Sigmoid colon (tissue), 7 donors: ENCODE data around the gene KRTAP4-6. TPM values are rescaled to one million over a fixed set of nuclear protein-coding genes. Genes with fewer than 3 reads are reported as not detected.
"Not testable (repeated sequence)": the region's sequence is repeated elsewhere in the genome, so short reads cannot be mapped to it uniquely, and the experiment has no call there.

Experiments
- DNase-seq: peaks from one replicate; pipeline ENCODE4 v3.0.0-alpha.2; 2019
- H3K27ac ChIP-seq, 4 donors: fragments of 200-600 bp; sonication (generic); one replicate each; pipeline ENCODE4 v1.5.1; 2016 to 2019; ENCODE audit warnings: mild to moderate bottlenecking in 1 of 4
- H3K27me3 ChIP-seq, 3 donors: fragments of 200-600 bp; sonication (generic); one replicate each; pipeline ENCODE4 v1.5.1; 2019; ENCODE audit warnings: mild to moderate bottlenecking in 1 of 3
- H3K36me3 ChIP-seq, 4 donors: fragments of 200-600 bp; sonication (generic); one replicate each; pipeline ENCODE4 v1.5.1; 2016 to 2019
- H3K4me1 ChIP-seq, 4 donors: fragments of 200-600 bp; sonication (generic); one replicate each; pipeline ENCODE4 v1.5.1; 2017 to 2019
- H3K4me3 ChIP-seq, 4 donors: fragments of 200-600 bp; sonication (generic); one replicate each; pipeline ENCODE4 v1.5.1; 2017 to 2019; ENCODE audit warnings: mild to moderate bottlenecking in 2 of 4, moderate library complexity in 1 of 4
- H3K9me3 ChIP-seq, 4 donors: fragments of 200-600 bp in 3 of 4; sonication (generic) in 3 of 4; one replicate each; pipeline versions ENCODE4 v1.5.1 to v1.6.1; 2013 to 2019
- CTCF ChIP-seq, 4 experiments: fragments of 450-650 bp in 3 of 4; fragments of 200-600 bp in 1 of 4; IDR thresholded peaks; one replicate each; pipeline ENCODE4 v1.5.1; 2016 to 2019; ENCODE audit warnings: antibody characterized with exemption in 4 of 4, mild to moderate bottlenecking in 3 of 4, moderate library complexity in 2 of 4
- EP300 ChIP-seq, 4 donors: sonication (generic); formaldehyde crosslinking; IDR thresholded peaks; one replicate each; pipeline ENCODE4 v1.6.1; 2017; ENCODE audit warnings: antibody characterized with exemption in 4 of 4
- POLR2A ChIP-seq, 2 donors: fragments of 450-650 bp; IDR thresholded peaks; one replicate each; pipeline ENCODE4 v1.6.1; 2016; ENCODE audit warnings: antibody characterized with exemption in 2 of 2, mild to moderate bottlenecking in 2 of 2, moderate library complexity in 2 of 2
- POLR2AphosphoS5 ChIP-seq, 4 donors: sonication (generic); formaldehyde crosslinking; IDR thresholded peaks; one replicate each; pipeline ENCODE4 v1.6.1; 2017; ENCODE audit warnings: antibody characterized with exemption in 4 of 4
- WGBS, 2 donors: extraction: QIAGEN DNeasy Blood & Tissue Kit; methylation state at CpG; one replicate each; pipeline ENCODE4 v1.1.7; 2013; 5-methylcytosine and 5-hydroxymethylcytosine counted together
- intact Hi-C: fragments of 100-400 bp; cut with DNase I; formaldehyde crosslinking; loops from one replicate; pipeline ENCODE4 v1.15.1; 2023
- polyA plus RNA-seq, 3 donors: library from polyadenylated mRNA; stranded (reverse); fragments of 200-250 nt; gene quantifications; one replicate each; pipeline ENCODE4 v1.2.3, GENCODE V29; 2013
- total RNA-seq, 4 donors: library from RNA; depleted of rRNA; stranded (reverse); fragments of >200 nt; gene quantifications; one replicate each; pipeline ENCODE4 v1.1.0, GENCODE V29; 2016
- donor health status: healthy with polysubstance abuse.
- donor health status: Bipolar disorder and iron deficiency.
- donor health status: healthy.

Gene KRTAP4-6
- total and polyA plus RNA-seq, 7 donors = not detected

DNA sequence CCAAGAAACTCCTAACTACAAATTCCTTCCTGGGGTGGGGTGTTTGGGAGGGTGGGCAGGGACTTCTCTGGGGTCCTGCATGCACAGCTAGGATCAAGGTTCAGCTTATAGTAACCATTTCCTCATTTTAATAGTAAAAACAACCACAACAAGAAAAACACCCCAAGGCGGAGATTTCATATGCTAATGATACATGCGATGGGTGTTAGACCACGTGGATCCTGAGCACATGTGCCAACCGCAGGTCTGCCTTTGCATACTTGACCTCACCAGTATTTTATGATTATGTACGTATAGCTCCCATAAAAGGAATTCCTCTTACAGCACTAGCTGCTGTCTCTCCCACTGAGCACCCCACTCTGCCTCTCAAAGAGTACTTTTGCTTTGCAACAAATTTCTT lies 24.0 kb downstream of the KRTAP4-6 start:
- 24 to 44% methylated on average over 5 of the region's 5 CpGs for WGBS, 2 donors
- Histone ChIP-seq H3K27me3 (peaks cover 0 to 4% (median 0%) of the 10 kb centered on the region in 3 donors), H3K4me3 (no peak overlapping the region), H3K36me3 (no peaks in the 10 kb centered on the region), H3K27ac (no peak overlapping the region), H3K9me3 (no peaks in the 10 kb centered on the region), H3K4me1 (no peaks in the 10 kb centered on the region)
- intact Hi-C loops = no loop called here
- DNase-seq = no peak
- no peak for TF ChIP-seq POLR2A (IDR thresholded peaks at IDR 0.05)
- TF ChIP-seq POLR2AphosphoS5 (IDR thresholded peaks at IDR 0.05) = no peak
- TF ChIP-seq EP300 (IDR thresholded peaks at IDR 0.05) = no peak
- no peak for TF ChIP-seq CTCF (IDR thresholded peaks at IDR 0.05)

- WGBS, 2 donors = 72 to 83% methylated on average over 2 of the region's 2 CpGs
- no peaks in the 10 kb centered on the region for H3K9me3 ChIP-seq
- H3K27me3 ChIP-seq = no peaks in the 10 kb centered on the region
- intact Hi-C loops = no loop called here
- no peak for DNase-seq
- H3K4me1 ChIP-seq = no peaks in the 10 kb centered on the region
- no peak for TF ChIP-seq CTCF (IDR thresholded peaks at IDR 0.05)
- TF ChIP-seq POLR2AphosphoS5 (IDR thresholded peaks at IDR 0.05) = no peak
- TF ChIP-seq EP300 (IDR thresholded peaks at IDR 0.05) = no peak
- no peak overlapping the region for H3K4me3 ChIP-seq
- no peak overlapping the region for H3K27ac ChIP-seq
- no peaks in the 10 kb centered on the region for H3K36me3 ChIP-seq
Measured at GRCh38 chr17:41111151-41111885, 29.0 kb downstream of the KRTAP4-6 start.

DNA sequence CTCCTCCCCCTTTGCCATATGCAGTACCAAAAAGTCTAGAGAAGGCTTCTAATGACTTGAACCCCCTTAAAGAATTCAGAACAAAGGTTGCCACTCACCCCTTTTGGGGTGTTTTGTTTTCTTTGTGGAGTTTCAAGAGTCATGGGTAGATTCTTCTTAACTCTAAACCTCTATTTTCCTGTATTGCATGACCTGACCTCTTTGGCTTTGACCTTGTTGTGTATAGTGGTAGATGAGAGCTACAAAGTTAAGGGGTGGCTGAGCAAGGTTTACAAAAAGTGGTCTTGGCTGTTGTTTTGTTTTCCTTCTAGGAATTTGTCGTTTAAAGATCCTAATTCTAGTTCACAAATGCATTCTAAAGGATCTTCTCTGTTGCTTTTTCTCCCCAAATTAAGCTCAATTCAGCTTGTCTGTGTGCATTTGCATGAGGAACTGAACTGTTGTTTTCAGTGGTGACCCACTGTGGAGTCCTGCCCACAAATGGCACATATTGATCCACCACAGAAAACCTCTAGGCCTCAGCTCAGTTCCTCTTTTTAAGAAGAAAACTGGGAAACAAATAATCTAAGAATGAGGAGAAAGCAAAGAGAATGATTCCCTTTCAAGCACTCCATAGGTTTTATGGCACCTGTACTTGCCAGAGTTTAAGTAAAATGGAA lies 31.5 kb downstream of the KRTAP4-6 start:
- H3K36me3 ChIP-seq, H3K27me3 ChIP-seq, H3K4me3 ChIP-seq, H3K27ac ChIP-seq, intact Hi-C loops, H3K9me3 ChIP-seq, H3K4me1 ChIP-seq, DNase-seq: not testable (repeated sequence)
- WGBS, 2 donors = 35 to 38% methylated on average over 1 of the region's 1 CpG

GRCh38 chr17:41107941-41108450 lies 32.3 kb downstream of the KRTAP4-6 start:
- TF ChIP-seq EP300 (IDR thresholded peaks at IDR 0.05) = no peak
- TF ChIP-seq CTCF (IDR thresholded peaks at IDR 0.05) = no peak
- TF ChIP-seq POLR2A (IDR thresholded peaks at IDR 0.05) = no peak
- no peaks in the 10 kb centered on the region for H3K36me3 ChIP-seq
- no peaks in the 10 kb centered on the region for H3K27me3 ChIP-seq
- intact Hi-C loops = no loop called here
- DNase-seq = no peak
- no peak overlapping the region for H3K27ac ChIP-seq
- no peaks in the 10 kb centered on the region for H3K4me1 ChIP-seq
- H3K4me3 ChIP-seq = no peak overlapping the region
- no peaks in the 10 kb centered on the region for H3K9me3 ChIP-seq
- WGBS, 2 donors = 57 to 77% methylated on average over 1 of the region's 1 CpG

DNA sequence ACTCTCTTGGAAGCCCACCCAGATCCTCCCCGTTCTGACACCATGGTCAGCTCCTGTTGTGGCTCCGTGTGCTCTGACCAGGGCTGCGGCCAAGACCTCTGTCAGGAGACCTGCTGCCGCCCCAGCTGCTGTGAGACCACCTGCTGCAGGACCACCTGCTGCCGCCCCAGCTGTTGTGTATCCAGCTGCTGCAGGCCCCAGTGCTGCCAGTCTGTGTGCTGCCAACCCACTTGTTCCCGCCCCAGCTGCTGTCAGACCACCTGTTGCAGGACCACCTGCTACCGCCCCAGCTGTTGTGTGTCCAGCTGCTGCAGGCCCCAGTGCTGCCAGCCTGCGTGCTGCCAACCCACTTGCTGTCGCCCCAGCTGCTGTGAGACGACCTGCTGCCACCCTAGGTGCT lies 35.0 kb downstream of the KRTAP4-6 start, which contains the start of gene KRTAP4-9:
Gene KRTAP4-9, plus strand, starts transcription at position 43 of the 400 bp plus-strand sequence. Its CDS starts 0 bp downstream, at position 43.
- H3K4me3 ChIP-seq, DNase-seq, intact Hi-C loops, H3K27ac ChIP-seq, H3K9me3 ChIP-seq, H3K27me3 ChIP-seq, H3K4me1 ChIP-seq, H3K36me3 ChIP-seq: not testable (repeated sequence)
- 81 to 82% methylated on average over 10 of the region's 10 CpGs for WGBS, 2 donors

- H3K4me1 ChIP-seq, intact Hi-C loops, H3K4me3 ChIP-seq, H3K27me3 ChIP-seq, H3K27ac ChIP-seq, H3K9me3 ChIP-seq, H3K36me3 ChIP-seq, DNase-seq: not testable (repeated sequence)
- 77 to 85% methylated on average over 2 of the region's 2 CpGs for WGBS, 2 donors
Measured at GRCh38 chr17:41104386-41105038, 35.8 kb downstream of the KRTAP4-6 start.
